Fibroblast of villous mesenchyme (primary cell): ENCODE data around the gene MICALL1. TPM values are rescaled to one million over a fixed set of nuclear protein-coding genes. Genes with fewer than 3 reads are reported as not detected.

ENCODE experiments used
- DNase-seq: peaks from one replicate; pipeline ENCODE4 v3.0.0-alpha.2; 2010; ENCODE audit warnings: low read depth
- H3K4me3 ChIP-seq: 2 replicates; pipeline ENCODE4 v1.5.1; 2011; ENCODE audit warnings: low read depth, mild to moderate bottlenecking, low read length
- total RNA-seq: library from RNA; depleted of rRNA; stranded (reverse); fragments of >200 nt; gene quantifications from 2 replicates; pipeline ENCODE4 v1.2.3, GENCODE V29; 2012
- TF ChIP-seq, protein P1 (sequence below): IDR thresholded peaks from 2 replicates; pipeline ENCODE4 v1.5.1; 2012; ENCODE audit warnings: low read depth, mild to moderate bottlenecking, low read length; ENCODE audit not compliant: insufficient read depth

MICALL1 gene
- total RNA-seq, 1 donor: 47.9 TPM

DNA sequence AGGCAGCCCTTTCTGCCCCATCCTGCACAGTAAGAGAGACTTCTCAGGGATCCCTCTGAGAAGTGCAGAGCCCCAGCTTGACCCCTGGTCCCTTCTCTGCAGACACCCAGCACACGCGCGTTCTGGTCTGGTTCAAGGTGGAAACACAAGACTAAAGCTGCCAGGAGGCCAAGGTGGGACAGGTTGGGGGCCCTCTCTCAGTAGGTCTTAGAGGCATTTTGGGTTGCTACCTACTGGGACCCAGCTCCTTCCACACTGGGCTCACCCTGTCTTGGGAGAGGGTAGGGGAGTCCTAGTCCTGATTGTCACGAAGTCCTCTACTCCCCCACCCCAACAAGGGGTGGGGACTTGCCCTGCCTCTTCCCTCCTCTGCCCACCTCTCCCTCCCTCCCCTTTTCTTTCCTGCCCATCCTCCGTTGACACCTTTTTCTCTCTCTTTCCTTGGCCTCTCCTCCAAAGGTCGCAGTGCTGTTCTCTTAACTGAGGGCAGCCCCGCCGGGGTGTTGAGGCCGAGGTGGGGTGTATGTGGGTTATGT lies 79.0 kb downstream of the MICALL1 start:
- DNase-seq: no peak
- no peak overlapping the region for H3K4me3 ChIP-seq
- TF ChIP-seq, protein P1, sequence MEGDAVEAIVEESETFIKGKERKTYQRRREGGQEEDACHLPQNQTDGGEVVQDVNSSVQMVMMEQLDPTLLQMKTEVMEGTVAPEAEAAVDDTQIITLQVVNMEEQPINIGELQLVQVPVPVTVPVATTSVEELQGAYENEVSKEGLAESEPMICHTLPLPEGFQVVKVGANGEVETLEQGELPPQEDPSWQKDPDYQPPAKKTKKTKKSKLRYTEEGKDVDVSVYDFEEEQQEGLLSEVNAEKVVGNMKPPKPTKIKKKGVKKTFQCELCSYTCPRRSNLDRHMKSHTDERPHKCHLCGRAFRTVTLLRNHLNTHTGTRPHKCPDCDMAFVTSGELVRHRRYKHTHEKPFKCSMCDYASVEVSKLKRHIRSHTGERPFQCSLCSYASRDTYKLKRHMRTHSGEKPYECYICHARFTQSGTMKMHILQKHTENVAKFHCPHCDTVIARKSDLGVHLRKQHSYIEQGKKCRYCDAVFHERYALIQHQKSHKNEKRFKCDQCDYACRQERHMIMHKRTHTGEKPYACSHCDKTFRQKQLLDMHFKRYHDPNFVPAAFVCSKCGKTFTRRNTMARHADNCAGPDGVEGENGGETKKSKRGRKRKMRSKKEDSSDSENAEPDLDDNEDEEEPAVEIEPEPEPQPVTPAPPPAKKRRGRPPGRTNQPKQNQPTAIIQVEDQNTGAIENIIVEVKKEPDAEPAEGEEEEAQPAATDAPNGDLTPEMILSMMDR: no peak

DNA sequence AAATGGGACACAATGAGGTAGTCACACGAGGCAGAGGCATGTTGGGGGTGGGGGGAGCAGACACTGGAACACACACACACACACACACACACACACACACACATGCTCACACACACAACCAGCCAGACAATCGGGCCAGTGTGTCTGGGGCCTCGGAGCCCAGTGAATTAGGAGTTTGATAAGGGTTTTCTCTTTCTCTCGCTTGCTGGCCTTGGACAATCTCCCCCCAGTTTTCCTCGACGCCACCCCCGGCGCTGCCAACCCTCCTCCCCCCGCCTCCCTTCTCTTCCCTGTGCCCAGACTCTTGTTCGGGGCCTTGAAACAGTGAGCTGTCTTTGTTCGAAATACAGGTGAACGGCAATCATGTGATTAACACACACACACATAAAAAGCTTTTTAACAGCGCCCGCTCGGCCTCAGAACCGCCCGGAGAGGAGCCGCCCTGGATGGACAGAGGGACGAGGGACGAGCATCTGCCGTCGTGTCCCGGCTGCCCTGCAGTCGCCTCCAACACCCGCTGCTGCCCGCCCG lies 79.7 kb downstream of the MICALL1 start:
- H3K4me3 ChIP-seq: no peak overlapping the region
- TF ChIP-seq, protein P1: no peak
- no peak for DNase-seq

DNA sequence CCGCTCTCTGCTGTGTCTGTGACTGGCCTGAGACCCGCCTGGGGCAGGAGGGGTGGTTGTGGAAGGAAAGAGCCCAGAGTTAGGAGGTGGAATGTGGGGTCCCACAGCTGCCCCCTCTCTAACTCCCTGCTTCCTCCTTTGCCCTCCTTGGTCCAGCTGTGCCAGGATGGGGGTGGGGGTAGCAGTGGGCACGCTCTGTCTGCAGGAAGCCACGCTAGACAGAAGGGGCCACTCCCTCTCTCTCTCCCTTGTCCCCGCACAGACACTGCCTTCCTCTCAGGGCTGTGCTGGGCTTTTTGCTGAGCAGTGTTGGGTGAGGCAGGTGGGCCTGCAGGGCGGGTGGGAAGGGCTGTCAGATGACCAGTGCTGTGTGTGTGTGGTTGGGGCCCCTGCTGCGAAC lies 80.3 kb downstream of the MICALL1 start:
- TF ChIP-seq, protein P1: no peak
- no peak overlapping the region for H3K4me3 ChIP-seq
- no peak for DNase-seq

DNA sequence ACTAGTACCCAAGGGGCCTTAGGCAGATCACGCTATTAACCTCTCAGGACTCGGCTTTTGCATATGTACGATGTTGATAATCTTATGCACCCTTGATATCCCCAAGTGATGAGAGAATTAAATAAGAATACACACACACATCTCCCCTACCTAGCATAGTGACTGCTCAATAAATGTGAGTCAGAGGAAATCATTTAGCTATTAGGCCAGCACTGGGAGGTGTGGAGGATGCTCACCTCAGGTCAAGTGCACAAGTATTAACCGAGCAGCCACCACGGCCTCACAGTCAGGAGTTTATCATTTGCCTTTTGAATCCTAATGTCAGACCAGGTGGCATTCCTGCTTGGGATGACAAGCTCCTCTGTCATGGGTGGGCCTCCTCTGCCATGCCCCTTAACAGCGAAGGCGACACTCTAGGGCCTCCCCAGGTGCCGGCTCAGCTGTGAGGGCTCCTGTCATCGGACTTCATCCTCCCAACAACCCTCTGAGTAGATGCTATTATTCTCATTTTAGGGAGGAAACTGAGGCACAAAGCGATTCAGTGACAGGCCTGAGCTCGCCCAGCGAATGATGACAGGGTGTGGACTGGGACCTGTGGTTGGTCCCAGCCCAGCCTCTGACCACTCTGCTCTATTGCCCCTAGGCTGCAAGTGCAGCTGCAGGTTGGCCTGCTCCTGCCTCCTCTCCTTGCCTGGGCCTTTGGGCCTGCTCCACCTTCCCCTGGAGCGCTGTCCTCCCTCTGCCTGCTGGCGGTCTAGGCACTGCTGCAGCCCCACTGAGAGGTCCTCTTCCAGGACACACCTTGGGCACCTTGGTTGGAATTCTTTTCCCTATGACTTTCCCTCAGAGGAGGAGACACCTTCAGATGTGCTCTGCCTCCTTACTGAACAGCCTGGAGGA lies 83.3 kb downstream of the MICALL1 start:
- no peak overlapping the region for H3K4me3 ChIP-seq
- TF ChIP-seq, protein P1: no peak
- DNase-seq: no peak

DNA sequence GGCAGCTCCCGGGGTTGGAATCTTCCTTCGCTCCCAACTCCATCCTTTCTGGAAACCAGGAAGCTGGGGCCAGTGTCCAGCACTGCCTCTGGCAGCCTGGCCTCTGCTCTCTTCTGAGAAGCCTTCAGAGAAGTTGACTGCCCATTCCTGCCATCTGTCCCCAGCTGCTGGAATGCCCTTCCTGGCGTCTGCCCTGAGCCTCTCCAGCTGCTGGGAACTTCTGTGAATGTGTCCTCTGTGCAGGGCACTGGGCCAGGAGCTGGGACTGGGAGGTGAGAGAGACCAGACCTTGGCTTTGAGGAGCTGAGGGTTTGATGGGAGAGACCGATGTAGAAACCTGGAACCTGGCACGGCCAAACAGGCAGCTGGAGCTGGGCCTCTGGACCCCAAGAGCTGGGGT lies 84.2 kb downstream of the MICALL1 start:
- TF ChIP-seq, protein P1: no peak
- no peak for DNase-seq
- H3K4me3 ChIP-seq: no peak overlapping the region

DNA sequence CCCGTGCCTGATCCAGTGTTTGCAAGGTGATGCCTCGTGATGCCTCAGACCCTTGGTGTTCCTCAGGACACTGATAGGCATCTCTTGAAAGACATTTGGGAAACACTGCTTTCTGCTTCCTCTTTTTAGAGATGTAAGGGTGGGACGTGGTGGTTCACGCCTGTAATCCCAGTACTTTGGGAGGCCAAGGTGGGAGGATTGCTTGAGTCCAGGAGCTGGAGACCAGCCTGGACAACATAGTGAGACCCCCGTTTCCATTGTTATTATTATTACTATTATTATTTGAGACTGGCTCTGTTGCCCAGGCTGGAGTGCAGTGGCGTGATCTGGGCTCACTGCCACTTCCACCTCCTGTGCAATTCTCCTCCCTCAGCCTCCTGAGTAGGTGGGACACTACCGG lies 84.8 kb downstream of the MICALL1 start:
- DNase-seq: no peak
- no peak overlapping the region for H3K4me3 ChIP-seq
- TF ChIP-seq, protein P1: no peak
